Subcutaneous preadipocyte (primary cell): ENCODE measurements around the gene DBF4. TPM values are rescaled to one million over a fixed set of nuclear protein-coding genes. Genes with fewer than 3 reads are reported as not detected.

ENCODE experiments used
- total RNA-seq: library from RNA; depleted of rRNA; stranded (reverse); fragments of >200 nt; gene quantifications from 2 replicates; pipeline ENCODE4 v1.2.3, GENCODE V29; 2012

Gene DBF4, protein sequence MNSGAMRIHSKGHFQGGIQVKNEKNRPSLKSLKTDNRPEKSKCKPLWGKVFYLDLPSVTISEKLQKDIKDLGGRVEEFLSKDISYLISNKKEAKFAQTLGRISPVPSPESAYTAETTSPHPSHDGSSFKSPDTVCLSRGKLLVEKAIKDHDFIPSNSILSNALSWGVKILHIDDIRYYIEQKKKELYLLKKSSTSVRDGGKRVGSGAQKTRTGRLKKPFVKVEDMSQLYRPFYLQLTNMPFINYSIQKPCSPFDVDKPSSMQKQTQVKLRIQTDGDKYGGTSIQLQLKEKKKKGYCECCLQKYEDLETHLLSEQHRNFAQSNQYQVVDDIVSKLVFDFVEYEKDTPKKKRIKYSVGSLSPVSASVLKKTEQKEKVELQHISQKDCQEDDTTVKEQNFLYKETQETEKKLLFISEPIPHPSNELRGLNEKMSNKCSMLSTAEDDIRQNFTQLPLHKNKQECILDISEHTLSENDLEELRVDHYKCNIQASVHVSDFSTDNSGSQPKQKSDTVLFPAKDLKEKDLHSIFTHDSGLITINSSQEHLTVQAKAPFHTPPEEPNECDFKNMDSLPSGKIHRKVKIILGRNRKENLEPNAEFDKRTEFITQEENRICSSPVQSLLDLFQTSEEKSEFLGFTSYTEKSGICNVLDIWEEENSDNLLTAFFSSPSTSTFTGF
- total RNA-seq, result 33.4 and 49.5 TPM in 2 replicates

DNA sequence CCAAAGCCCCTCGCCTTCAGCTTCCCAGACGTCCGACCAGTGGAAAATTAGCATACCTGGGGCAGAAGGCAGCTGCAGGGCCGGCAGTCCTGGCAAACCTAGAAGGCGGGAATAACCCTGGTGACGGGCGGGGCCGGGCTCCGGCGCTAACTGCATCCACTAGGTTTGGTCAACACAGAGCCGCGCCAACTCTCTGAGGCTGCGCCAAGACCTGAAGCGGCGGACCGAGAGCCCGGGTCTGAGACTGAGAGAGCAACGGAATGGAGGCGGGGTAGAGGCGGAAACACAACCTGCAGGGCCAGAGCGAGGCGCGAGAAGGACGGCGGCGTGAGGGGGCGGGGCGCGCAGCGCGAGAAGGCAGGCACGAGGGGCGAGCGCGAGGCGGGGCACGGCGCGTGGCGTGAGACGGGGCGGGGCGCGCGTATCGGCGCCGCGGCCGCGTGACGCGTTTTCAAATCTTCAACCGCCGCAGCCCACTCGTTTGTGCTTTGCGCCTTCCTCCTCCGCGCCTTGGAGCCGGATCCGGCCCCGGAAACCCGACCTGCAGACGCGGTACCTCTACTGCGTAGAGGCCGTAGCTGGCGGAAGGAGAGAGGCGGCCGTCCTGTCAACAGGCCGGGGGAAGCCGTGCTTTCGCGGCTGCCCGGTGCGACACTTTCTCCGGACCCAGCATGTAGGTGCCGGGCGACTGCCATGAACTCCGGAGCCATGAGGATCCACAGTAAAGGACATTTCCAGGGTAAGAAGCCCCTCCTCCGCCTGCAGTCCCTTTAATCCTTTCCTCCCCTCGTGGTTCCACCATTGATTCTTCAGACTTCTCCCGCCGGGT, at the start of gene DBF4, which contains the start of gene SLC25A40:
TSS of gene DBF4 (plus strand) at position 454 of the 829 bp plus-strand sequence. CDS start at position 694, 240 bp downstream.
TSS of gene SLC25A40 (minus strand) at position 321 of the 829 bp plus-strand sequence. CDS start 17,633 bp downstream, outside the sequence.

DNA sequence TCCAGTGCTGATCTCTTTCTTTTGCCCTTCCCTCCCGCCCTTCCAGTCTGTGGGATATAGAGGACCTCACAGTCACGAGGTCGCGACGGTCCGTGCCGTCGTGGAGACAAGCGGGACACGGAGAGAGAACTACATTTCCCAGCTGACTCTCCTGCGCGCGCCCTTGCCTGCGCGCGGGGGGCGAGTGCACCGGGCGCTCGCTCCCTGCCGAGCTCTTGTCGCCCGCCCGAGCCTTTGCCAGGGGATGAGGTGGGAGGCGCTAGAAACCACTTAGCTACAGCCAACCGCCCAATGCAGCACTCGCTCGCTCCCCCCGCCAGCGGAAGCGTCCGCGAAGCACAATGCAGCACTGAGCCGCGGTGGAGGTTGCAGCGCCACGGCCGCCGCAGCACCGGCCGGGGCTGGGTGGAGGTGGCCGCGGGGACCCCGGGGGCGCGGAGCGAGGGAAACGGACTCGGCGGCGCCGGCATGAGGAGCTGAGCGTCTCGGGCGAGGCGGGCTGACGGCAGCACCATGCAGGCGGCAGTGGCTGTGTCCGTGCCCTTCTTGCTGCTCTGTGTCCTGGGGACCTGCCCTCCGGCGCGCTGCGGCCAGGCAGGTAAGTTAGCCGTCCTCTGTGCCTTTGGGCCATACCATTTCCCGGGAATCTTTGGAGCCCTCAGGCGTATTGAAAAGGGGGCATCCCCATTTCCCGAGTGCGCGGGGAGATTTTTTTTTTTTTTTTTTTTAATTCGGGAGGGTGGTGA, 57.8 kb downstream of the DBF4 start, which contains the start of gene ADAM22:
TSS of gene ADAM22 (plus strand) at position 299 of the 746 bp plus-strand sequence. CDS start at position 514, 215 bp downstream.

Other genes with a start within 250 kb of the DBF4 start
- 0.37 and 0.59 TPM in 2 replicates for gene RUNDC3B, start 248.1 kb upstream of the DBF4 start, total RNA-seq
- 7.3 and 10.4 TPM in 2 replicates for gene SLC25A40, start 133 bp upstream of the DBF4 start, total RNA-seq
- 0.73 and 0.98 TPM in 2 replicates for gene ADAM22, start 57.8 kb downstream of the DBF4 start, total RNA-seq